HG02938 (cell line): Measurements from ENCODE around the gene ARHGAP24.

Experiments used
- ATAC-seq: cut with Tn5 transposase; IDR thresholded peaks from one replicate; pipeline ENCODE4 v1.9.1; 2021; ENCODE audit warnings: mild to moderate bottlenecking, moderate library complexity; ENCODE audit not compliant: unreplicated experiment

Gene ARHGAP24

DNA sequence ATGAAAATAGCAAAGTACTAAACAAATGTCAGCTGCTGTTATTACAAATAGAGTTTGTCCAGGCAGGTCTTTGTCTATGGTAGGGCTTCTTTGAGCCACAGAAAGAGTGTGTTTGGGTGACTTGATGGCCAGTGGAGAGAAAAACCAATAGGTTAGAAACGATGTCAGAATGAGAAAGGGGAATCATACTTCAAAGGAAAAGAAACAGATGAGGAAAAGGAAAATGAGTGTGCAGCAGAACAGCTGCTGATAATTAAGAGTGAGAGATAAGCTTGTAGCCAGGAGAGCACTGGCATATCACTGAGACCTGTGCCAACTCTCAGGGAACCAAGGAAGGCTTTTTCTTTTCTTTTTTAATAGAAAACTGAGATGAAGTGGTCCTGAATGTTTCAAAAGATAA is 257.2 kb downstream of the ARHGAP24 start:
- no peak for ATAC-seq

DNA sequence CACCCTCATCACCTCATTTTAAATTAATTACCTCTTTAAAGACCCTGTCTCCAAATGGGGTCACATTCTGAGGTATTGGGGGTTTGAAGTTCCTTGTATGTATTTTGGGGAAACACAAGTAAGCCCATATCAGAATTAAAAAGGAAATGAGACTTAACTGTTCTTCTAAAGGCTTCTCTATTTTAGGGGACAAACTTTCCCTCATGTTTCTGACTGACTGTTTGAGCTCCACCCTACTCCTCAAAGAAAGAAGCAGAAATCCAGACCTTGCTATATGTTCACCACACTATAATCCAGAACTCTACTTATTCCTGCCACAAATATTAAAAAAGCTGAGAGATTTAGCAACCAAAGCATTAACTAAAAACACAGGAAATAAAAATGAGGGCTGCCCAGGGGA is 258.8 kb downstream of the ARHGAP24 start:
- no peak for ATAC-seq

DNA sequence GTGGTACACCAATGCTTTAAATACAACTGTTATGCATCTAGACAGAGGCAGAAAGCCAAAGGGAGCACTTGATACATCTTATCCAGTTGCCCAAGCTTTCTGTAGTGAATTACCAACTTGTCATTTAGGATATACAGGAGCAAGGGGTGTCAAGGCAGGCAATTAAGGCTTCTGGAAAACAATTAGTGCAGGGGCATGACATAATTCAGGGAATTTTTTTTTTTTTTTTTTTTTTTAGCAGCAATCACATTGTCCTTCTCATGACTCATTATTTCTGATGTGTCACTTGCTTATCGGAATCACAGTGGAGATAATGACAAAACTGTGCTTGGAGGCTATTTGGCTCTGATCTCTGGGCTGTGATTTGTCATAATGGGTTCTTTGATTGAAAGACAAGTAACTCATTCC is 259.5 kb downstream of the ARHGAP24 start:
- no peak for ATAC-seq

DNA sequence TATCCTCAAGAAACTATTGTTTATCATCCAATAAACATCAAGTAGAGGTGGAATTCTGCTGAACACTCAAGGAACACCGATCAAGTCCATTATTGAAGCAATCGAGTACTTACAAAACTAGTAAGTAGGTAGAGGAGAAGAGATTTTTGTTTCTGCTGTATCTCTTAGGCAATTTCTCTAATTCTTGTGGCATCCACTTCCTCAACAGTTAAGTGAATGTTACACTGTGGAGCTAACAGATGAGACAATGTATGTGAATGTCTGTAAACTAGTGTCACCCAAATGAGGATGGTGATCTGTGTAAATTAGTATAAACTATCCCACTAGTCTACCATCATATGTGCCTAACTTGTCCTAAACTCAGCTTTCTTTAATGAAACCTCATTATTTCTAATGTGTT is 261.6 kb downstream of the ARHGAP24 start:
- ATAC-seq = no peak

DNA sequence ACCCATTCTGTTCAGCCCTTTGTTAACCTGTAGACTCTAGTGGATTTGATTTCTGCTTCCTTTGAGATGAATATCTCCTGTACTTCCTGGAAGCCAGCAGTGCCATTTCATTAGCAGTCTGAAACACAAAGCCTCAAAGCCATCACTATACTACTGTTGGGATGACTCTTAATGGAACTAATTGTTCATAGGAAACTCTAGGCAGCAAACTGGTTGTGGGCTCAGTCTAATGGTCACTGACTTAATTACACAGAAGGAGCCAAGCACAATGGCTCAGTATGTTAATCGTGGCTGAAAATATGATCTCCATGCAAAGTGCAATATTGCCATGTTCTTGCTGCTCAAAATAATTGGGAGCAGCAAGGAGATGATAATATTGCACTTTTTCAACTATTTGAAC is 262.3 kb downstream of the ARHGAP24 start:
- no peak for ATAC-seq

DNA sequence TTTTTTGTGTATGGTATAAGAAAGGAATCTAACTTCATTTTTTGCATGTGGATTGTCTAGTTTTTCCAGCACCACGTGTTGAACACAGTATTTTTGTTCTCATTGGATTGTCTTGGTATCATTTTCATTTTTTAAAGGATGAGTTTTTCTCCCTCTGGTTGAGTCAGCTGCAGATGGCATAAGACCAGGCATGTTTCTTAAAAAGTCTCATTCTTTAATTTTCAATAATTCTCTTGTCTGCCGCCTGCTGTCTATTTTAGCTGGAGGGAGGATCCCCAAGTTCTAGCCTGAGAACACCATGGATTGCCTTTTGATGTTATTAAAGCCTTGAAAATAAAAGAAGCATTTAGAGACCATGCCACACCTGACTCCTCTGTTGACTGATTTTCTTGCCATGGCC is 263.8 kb downstream of the ARHGAP24 start:
- no peak for ATAC-seq

DNA sequence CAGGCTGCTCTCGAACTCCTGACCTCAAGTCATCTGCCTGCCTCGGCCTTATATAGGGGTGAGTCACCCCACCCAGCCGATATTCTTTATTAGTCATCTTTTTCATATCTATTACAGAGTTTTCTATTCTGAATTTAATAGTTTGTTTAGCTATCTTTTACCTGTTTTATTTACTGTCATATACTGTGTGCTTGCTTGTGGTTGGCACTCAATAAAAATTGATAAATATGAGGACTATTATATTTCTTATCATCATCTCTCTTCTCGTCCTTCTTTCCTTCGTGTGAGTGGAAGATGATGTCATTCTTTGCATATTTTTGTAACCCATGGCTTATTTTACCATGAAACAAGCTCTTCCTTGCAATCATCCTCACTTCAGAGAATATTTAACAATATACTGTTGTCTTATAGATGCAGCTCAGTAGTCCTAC is 265.5 kb downstream of the ARHGAP24 start:
- ATAC-seq = no peak

DNA sequence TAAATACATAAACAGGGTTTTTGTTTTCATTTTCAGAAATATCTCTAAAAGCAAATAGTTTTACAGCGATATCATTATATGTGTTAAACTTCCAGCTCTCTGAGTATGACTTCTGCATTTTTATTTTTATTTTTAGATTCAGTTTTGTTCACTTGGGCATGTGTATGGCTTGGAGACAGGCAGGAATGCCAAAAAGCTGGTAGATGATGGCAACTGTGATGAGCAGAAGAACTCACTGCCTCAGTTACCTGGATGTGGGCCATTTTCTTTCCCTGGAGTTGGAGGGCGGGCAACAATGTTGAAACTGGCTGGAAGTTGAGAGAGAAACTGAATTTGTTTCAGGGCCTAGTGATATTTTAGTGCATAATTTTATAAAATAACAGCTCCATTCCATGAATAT is 266.4 kb downstream of the ARHGAP24 start:
- ATAC-seq = no peak

DNA sequence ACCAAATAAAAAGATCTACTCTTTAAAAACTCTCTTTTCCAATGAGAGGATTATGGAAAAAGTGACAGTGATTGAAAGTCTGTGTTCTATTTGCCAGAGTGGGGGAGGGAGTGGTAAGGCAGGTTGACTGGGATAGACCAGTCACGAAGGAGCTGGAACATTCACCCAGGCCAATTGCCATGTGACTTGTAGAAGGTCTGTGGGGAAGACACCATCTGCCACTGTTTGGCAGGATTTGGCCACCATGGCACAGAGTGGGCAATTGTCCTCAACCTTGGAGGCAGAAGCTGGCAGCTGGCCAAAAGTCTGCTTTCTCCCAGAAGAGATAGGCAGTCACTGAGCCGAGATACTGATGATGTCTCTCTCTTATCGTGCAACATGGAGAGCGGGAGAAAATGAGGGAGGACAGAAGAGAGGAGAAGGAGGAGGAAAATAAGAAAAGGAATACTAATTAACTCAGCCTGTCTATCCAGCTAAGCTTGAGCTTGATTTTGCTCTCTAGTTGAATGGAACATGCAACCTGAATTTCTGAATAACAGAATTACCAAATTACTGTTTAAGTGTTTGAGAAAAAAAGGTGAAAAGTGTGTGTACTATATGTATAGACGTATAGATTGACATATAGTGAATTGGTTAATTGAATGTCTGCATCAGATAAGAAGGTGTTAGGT is 267.1 kb downstream of the ARHGAP24 start:
- no peak for ATAC-seq

DNA sequence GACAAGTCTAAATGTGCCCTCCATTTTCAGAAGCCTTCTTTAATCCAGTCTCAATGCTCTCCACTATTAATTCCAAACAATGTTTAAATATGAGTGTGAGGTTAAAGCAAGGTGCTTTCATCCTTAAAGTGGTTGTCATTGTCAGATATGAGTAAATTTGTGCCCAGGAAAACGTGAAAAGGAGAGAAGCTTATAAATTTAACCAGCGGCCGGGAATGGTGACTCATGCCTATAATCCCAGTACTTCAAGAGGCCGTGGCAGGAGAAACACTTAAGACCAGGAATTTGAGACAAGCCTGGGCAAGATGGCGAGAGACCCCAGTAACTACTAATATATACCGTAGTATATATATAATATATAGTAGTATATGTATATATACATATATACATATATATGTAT is 270.0 kb downstream of the ARHGAP24 start:
- ATAC-seq = no peak

DNA sequence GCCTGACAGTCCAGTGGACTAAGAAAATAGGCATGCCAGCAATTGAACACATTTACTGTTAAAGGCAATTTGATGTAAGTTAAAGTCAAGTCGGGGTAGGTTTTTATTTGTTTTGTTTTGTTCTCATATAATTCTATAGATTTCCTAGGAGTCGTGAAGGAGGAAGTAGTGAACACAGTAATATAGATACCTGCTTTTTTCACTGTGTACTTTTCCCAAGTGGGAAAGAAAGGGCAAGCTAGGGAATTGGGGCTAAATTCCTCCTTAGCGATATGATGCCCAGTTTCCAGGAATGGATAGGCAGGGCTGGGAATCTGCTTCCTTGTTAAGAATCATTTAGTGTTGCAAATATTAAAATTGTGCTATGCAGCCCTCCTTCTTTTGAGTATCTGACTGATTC is 271.0 kb downstream of the ARHGAP24 start:
- ATAC-seq = no peak

DNA sequence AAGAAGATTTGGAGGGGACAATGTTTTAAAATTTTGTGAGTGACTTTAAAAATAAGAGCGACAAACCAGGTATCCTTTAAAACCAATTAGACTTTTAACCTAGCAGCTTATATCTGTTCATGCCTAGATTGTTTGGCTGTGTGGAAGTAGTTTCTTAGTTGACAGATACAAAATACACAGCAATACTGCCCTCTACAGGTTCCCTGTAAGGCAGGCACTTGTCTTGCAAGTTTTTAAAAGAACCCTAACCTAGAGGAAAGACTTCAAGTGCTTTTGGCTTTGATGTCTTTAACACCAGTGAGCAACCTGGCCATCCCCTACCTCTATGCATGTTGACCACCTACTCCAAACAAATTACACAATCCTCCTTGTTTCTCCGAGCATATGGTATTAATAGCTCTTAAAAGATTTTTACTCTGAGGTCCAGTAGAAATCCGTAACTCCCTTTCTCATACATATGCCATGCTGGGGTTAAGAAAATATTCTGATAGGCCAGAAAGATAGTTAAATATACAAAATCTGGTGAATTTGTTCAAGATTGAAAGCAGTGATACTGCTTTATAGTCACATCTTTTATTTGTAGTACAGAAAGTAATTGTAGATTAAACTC is 273.0 kb downstream of the ARHGAP24 start:
- ATAC-seq = peak; percentile 51

DNA sequence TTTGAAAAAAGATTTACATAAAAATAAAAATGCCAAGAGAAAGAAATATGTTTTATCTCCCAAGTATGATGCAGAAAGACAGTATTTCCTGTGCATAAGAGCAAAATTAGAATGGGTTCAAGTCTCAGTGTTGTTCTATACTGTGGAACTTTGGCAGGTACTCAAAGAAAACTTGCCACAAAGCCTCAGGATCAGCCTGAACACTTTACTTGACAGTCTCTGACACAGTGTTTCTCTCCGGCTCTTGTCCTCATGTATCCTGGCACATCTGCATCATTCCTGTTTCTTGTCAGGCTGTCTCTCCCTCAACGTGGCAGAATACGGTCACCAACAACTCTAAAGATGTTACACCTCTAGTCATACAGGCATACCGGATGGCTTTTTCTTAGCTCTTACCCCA is 273.7 kb downstream of the ARHGAP24 start:
- ATAC-seq = no peak

DNA sequence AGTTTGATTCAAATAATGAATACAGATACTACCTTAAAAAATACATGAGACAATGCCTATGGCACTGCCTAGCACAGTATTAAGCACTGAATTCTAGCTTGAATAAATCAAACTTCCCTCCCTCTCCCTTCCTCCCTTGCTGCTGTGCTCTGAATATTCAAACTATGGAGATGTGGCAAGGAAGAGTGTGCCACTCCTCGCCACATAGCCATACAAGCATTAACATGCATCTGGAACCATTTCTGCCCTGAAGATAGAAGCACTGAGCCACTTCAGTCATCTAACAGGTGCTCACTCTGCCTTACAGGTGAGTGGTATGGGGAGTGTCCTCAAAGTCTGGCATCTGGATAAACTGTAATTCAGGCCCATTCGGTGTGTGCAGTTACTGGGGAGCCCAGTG is 276.9 kb downstream of the ARHGAP24 start:
- no peak for ATAC-seq

DNA sequence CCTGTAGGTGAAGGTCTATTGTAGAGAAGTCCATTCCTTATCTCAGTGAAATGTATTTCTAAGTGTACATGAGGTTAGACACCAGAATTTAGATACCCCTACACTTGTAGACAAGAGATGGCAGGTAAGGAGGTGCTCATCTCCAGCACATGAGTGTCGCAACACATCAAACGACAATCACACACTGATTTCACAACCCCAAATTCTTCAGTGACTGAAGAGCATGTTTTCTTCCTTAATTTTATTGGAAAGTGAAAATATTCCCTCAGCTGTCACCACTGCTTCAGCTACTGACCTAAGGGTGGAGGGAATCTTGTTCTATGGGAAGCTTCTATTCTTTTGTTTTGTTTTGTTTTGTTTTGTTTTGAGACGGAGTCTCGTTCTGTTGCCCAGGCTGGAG is 280.3 kb downstream of the ARHGAP24 start:
- ATAC-seq = no peak

DNA sequence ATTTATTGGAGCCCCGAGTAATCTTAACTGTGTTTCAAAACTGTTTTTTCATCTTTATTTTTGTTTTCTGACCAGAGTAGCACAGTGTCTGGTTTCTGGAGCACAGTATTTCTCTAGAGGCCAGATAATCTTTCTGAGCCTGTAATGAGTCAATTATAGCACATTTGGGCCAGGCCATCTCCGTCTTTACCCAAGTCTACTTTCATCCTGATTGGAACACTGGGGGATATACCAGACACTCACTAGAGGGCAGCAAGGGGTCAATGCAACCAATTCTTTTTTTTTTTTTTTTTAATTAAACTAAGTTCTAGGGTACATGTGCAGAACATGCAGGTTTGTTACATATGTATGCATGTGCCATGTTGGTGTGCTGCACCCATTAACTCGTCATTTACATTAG is 282.0 kb downstream of the ARHGAP24 start:
- ATAC-seq = peak; percentile 59

DNA sequence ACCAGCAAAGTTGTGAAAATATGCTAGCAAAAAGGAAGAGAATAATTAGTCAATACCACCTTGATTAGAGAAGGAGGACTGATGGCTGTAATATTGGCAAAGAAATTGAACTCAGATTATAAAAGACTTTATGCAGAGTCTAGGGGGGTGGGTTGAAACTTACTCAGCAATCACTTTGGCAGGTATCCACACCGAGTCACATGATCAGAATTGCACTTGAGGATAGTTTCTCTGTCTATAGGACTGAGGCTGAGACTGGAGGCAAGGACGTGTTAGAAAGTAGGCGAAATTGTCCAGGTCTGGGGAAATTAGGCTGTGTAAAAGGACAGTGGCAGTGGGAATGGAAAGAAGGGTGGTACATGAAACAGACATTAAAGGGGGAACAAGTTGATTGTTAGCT is 284.4 kb downstream of the ARHGAP24 start:
- ATAC-seq = no peak

DNA sequence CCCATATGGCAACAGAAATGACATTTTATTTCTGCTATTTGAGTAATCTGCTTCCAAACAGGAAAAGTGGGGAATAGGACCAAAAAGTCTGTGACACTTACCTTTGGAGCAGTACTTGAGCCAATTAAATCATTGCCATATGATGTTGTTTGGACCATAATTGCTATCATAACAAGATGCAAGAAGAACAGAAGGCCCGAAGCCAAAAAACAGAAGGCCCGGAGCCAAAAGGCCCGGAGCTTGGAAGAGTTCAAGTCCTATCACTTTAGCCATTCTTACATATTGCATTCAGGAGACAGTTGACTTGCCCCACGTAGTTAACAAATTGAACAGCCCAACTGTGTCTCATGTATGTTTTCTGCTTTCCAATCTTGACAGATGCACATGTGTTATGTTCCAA is 285.6 kb downstream of the ARHGAP24 start:
- ATAC-seq = no peak

DNA sequence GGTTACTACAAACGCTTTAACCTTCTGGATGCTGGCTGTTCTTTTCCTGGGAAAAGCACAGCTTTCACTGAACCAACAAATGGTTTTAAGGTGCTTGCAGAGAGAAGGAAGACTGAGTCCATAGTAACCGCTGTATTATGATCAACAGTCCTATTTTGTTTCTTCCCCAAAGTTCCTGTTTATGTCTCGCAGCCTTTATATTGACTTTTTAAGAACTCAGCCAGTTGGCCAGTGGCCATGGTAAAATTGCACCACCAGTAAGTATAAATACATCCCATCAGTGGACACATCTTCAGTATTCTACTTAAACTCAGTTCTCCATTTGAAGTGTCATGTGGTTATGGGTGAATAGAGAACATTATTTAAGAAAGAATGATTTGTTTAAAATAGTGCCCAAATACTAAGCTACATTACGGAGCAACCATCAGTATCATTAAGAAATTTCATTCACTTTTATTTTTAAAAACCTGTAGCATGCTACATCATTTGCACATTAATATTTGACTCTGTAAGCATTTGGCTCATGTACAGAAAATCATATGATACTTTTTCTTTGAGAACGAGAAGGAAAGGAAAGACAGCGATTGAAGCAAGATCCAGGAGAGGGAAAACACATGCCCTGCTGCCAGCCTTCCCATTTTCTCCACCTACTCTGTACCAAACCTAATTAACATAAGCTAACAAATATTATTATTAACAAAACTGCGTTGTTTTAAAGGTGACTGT is 287.0 kb downstream of the ARHGAP24 start:
- ATAC-seq = no peak

DNA sequence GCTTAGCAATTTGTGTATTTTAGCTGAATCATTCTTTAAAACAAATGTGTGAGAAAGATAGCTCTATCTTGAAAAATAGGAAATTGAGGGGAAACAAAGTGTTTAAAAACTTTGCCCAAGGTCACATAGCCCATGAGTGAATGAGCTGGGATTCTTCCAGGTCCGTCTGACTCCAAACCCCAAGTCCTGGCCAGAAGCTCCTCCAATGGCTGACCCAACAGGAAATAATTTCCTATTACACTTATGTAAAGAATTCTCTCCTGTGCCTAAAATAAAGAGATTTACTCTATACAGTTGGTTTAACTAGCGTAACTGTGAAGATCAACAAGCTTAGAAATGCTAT is 287.6 kb downstream of the ARHGAP24 start:
- no peak for ATAC-seq

DNA sequence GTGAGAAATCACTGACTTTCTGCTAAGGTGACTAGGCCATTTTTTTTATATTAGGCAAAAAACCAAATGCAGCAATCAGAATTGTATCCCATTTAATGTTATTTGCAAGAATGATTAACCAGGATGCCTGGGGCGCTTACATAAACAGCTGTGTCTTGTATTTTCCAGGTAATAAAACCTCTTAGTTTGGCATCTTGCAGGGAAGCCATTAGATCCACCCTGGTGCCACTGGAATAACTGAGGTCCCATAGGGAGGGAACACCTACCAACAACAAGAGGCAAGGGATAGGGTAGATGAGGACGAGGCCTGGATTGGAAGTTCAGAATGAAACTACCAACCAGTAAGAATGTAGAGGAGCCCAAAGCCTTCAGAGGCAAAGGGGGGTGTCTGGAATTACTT is 288.3 kb downstream of the ARHGAP24 start:
- no peak for ATAC-seq

DNA sequence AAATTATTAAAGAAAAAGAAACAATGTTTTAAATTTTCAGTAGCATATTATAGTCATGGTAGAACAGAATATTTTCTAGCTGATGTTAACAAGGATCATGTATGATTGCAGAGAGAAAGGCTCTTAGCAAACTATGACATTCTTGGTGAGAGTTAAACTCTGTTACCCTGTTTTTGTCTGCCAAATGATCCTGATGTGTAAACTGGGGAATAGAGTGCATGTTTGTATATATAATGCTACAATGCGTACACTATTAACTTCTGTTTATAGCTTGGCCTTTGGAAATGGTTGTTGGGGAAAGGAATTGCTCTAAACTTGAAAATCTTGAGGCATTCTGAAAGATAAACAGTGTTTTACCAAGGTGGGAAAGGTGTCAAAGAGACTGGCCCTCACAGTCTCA is 292.7 kb downstream of the ARHGAP24 start:
- ATAC-seq = no peak
